HepG2 (cell line): ENCODE data around the gene SMIM24.

Experiments used
- ASH2L ChIP-seq: fragments of 300-600, 200-600 bp; sonication (generic); IDR thresholded peaks from 2 replicates; pipeline ENCODE4 v1.7.0; 2017; ENCODE audit warnings: low read depth, mild to moderate bottlenecking, moderate library complexity, mixed read lengths, low read length; ENCODE audit not compliant: insufficient read length
- ATF2 ChIP-seq: sonication (generic); formaldehyde crosslinking; IDR thresholded peaks from 2 replicates; pipeline ENCODE4 v1.4.0; 2020; ENCODE audit warnings: missing genetic modification reagents
- FOXO4 ChIP-seq: sonication (generic); formaldehyde crosslinking; conservative IDR thresholded peaks from 2 replicates; pipeline ENCODE4 v1.8.1; 2023; ENCODE audit warnings: missing genetic modification reagents
- GABPA ChIP-seq, 2 experiments: IDR thresholded peaks; 2 replicates each; pipeline ENCODE4 v1.6.1; 2011 to 2016; ENCODE audit warnings: low read depth in 2 of 2, low read length in 1 of 2, missing biosample characterization in 1 of 2, missing genetic modification characterization in 1 of 2
- MAFK ChIP-seq, 2 experiments: IDR thresholded peaks in 1 of 2; conservative IDR thresholded peaks in 1 of 2; 2 replicates each; pipeline ENCODE4 v1.6.1; 2011; ENCODE audit warnings: improper control_type of control experiment in 2 of 2, low read length in 2 of 2
- MBNL3 ChIP-seq: fragments of 250-450 bp; sonication (Bioruptor Pico); conservative IDR thresholded peaks from 2 replicates; pipeline ENCODE4 v1.8.0; 2022; ENCODE audit warnings: mild to moderate bottlenecking, inconsistent platforms
- TEAD3 ChIP-seq: optimal IDR thresholded peaks from 2 replicates; pipeline ENCODE3; 2016; ENCODE audit warnings: borderline replicate concordance
- ZBTB34 ChIP-seq: sonication (generic); formaldehyde crosslinking; IDR thresholded peaks from 2 replicates; pipeline ENCODE4 v1.8.0; 2022; ENCODE audit warnings: mild to moderate bottlenecking, missing genetic modification reagents
- ZBTB42 ChIP-seq: sonication (generic); formaldehyde crosslinking; IDR thresholded peaks from 2 replicates; pipeline ENCODE4 v1.5.0; 2020; ENCODE audit warnings: mild to moderate bottlenecking, missing genetic modification reagents
- ZNF563 ChIP-seq: sonication (generic); formaldehyde crosslinking; IDR thresholded peaks from 2 replicates; pipeline ENCODE4 v1.8.0; 2022; ENCODE audit warnings: mild to moderate bottlenecking, moderate library complexity, missing genetic modification reagents

- TF ChIP-seq TEAD3 (no peak), ZNF563 (CRISPR knock-in tag) (no peak), ZBTB42 (CRISPR knock-in tag) (no peak), ZBTB34 (CRISPR knock-in tag) (no peak), FOXO4 (CRISPR knock-in tag) (no peak), ASH2L (no peak), MBNL3 (CRISPR knock-in tag) (no peak), ATF2 (no peak), MAFK (conservative IDR thresholded peaks at IDR 0.05 in 1 of 2, IDR thresholded peaks at IDR 0.05 in 1 of 2; ENCODE audit: low read length in 2 of 2) (no peak), GABPA (IDR thresholded peaks at IDR 0.05; ENCODE audit: low read depth, low read length) (no peak), GABPA (CRISPR knock-in tag; IDR thresholded peaks at IDR 0.05; ENCODE audit: low read depth) (no peak)
Observed at GRCh38 chr19:3496392-3497273, 16.3 kb upstream of the SMIM24 start.
